A673 (cell line): ENCODE data around the gene C1orf115. TPM values are rescaled to one million over a fixed set of nuclear protein-coding genes. Genes with fewer than 3 reads are reported as not detected.

Experiments
- BruUV-seq: library from RNA; stranded (reverse); fragments of 400-500 nt; replicated peaks from 2 replicates; lab custom pipeline; 2021; lab: Mats Ljungman, UMichigan
- CTCF ChIA-PET: fragments of 300-600 bp; sonication (Branson Sonifier 250); formaldehyde crosslinking; loops from one replicate; lab custom pipeline; 2022; ENCODE audit warnings: antibody characterized with exemption; lab: Charles Lee
- POLR2A ChIA-PET: fragments of 300-600 bp; sonication (Branson Sonifier 250); formaldehyde crosslinking; loops from one replicate; lab custom pipeline; 2022; ENCODE audit warnings: antibody characterized with exemption; ENCODE audit not compliant: low non-redundant PET; lab: Charles Lee
- DNase-seq: peaks from one replicate; pipeline ENCODE4 v3.0.0-alpha.2; 2015; ENCODE audit warnings: low spot score
- H3K27ac ChIP-seq: fragments of 200-600 bp; sonication (generic); 2 replicates; pipeline ENCODE4 v1.5.1; 2016; ENCODE audit warnings: mixed run types, low read depth, mild to moderate bottlenecking, mixed read lengths, antibody characterized with exemption, low read length; ENCODE audit not compliant: poor library complexity, severe bottlenecking
- H3K27me3 ChIP-seq: fragments of 200-600 bp; sonication (generic); replicated peaks from 2 replicates; pipeline ENCODE4 v1.6.1; 2017; ENCODE audit warnings: mixed run types, low read depth, mild to moderate bottlenecking, mixed read lengths, antibody characterized with exemption, low read length; ENCODE audit not compliant: insufficient read depth, poor library complexity
- H3K36me3 ChIP-seq: fragments of 200-600 bp; sonication (generic); 2 replicates; pipeline ENCODE4 v1.6.1; 2016; ENCODE audit warnings: mixed run types, mild to moderate bottlenecking, mixed read lengths, antibody characterized with exemption, low read length; ENCODE audit not compliant: insufficient read depth, poor library complexity, severe bottlenecking
- H3K4me1 ChIP-seq: fragments of 200-600 bp; sonication (generic); 2 replicates; pipeline ENCODE4 v1.6.1; 2017; ENCODE audit warnings: mixed run types, mild to moderate bottlenecking, mixed read lengths, antibody characterized with exemption, low read length; ENCODE audit not compliant: insufficient read depth, poor library complexity, severe bottlenecking
- H3K4me3 ChIP-seq: fragments of 200-600 bp; sonication (generic); 2 replicates; pipeline ENCODE4 v1.5.1; 2016; ENCODE audit warnings: low read depth, mixed run types, mild to moderate bottlenecking, mixed read lengths, low read length; ENCODE audit not compliant: poor library complexity, severe bottlenecking
- H3K9me3 ChIP-seq: fragments of 200-600 bp; sonication (generic); 2 replicates; pipeline ENCODE4 v1.6.1; 2016; ENCODE audit warnings: mixed run types, low read depth, mild to moderate bottlenecking, mixed read lengths, antibody characterized with exemption, low read length; ENCODE audit not compliant: poor library complexity, severe bottlenecking
- CTCF ChIP-seq: fragments of 300-800, 200-600 bp; sonication (generic); conservative IDR thresholded peaks from 2 replicates; pipeline ENCODE4 v1.5.1; 2017; ENCODE audit warnings: low read depth, mild to moderate bottlenecking, antibody characterized with exemption, low read length, moderate library complexity, mixed read lengths
- EZH2 ChIP-seq: fragments of 200-600 bp; sonication (generic); IDR thresholded peaks from 2 replicates; pipeline ENCODE4 v1.6.1; 2017; ENCODE audit warnings: borderline replicate concordance, low read depth, mild to moderate bottlenecking, mixed read lengths, antibody characterized with exemption, low read length; ENCODE audit not compliant: poor library complexity, severe bottlenecking
- intact Hi-C: fragments of 100-400 bp; cut with micrococcal nuclease; formaldehyde crosslinking; loops from one replicate; pipeline ENCODE4 v1.10.0; 2022; ENCODE audit not compliant: unreplicated experiment
- total RNA-seq: library from RNA; stranded (reverse); gene quantifications from 2 replicates; pipeline ENCODE4 v1.2.3, GENCODE V29; 2021

The C1orf115 gene
- total RNA-seq, 1 experiment from 2014 or later = 0.11 TPM

GRCh38 chr1:220705782-220706181 lies 15.6 kb downstream of the C1orf115 start:
- intact Hi-C loops = no loop called here
- no peaks in the 10 kb centered on the region for H3K9me3 ChIP-seq
- H3K36me3 ChIP-seq = no peaks in the 10 kb centered on the region
- TF ChIP-seq CTCF = no peak
- TF ChIP-seq EZH2 = no peak
- no peak overlapping the region for H3K4me3 ChIP-seq
- no peaks in the 10 kb centered on the region for H3K4me1 ChIP-seq
- H3K27me3 ChIP-seq = no peaks in the 10 kb centered on the region
- ChIA-PET CTCF (no interaction called here), POLR2A (no interaction called here)
- no peak for DNase-seq
- H3K27ac ChIP-seq = no peak overlapping the region
- no TSS peak for BruUV-seq

GRCh38 chr1:220706480-220706879 lies 16.3 kb downstream of the C1orf115 start:
- H3K27ac ChIP-seq = no peak overlapping the region
- TF ChIP-seq CTCF (no peak), EZH2 (no peak)
- POLR2A ChIA-PET = no interaction called here
- no peaks in the 10 kb centered on the region for H3K27me3 ChIP-seq
- no TSS peak for BruUV-seq
- no peaks in the 10 kb centered on the region for H3K36me3 ChIP-seq
- CTCF ChIA-PET = no interaction called here
- no peaks in the 10 kb centered on the region for H3K4me1 ChIP-seq
- no peaks in the 10 kb centered on the region for H3K9me3 ChIP-seq
- no peak overlapping the region for H3K4me3 ChIP-seq
- intact Hi-C loops = no loop called here
- no peak for DNase-seq

- TF ChIP-seq CTCF (no peak), EZH2 (no peak)
- H3K9me3 ChIP-seq = no peaks in the 10 kb centered on the region
- H3K27me3 ChIP-seq = no peaks in the 10 kb centered on the region
- no peak for DNase-seq
- ChIA-PET CTCF (no interaction called here), POLR2A (no interaction called here)
- H3K4me3 ChIP-seq = no peak overlapping the region
- H3K4me1 ChIP-seq = no peaks in the 10 kb centered on the region
- intact Hi-C loops = no loop called here
- no peaks in the 10 kb centered on the region for H3K36me3 ChIP-seq
- BruUV-seq = no TSS peak
- no peak overlapping the region for H3K27ac ChIP-seq
These were observed 17.0 kb downstream of the C1orf115 start for GRCh38 chr1:220707160-220707559.
